Left lung (tissue), 10 donors: ENCODE results near the gene CRYBG2. TPM values are rescaled to one million over a fixed set of nuclear protein-coding genes. Genes with fewer than 3 reads are reported as not detected.

ENCODE experiments used
- ATAC-seq: fragments of 200-7000 bp; cut with Tn5 transposase; one replicate; pipeline ENCODE4 v1.9.1; 2020; ENCODE audit warnings: moderate library complexity
- DNase-seq, 4 donors: peaks; one replicate each; pipeline ENCODE4 v3.0.0-alpha.2; 2013 to 2020
- H3K27ac ChIP-seq, 2 donors: fragments of 200-600 bp; sonication (generic) in 1 of 2; one replicate each; pipeline versions ENCODE4 v1.5.0 to v1.8.0; 2020 to 2021
- H3K27me3 ChIP-seq, 2 donors: fragments of 200-600 bp; sonication (generic) in 1 of 2; one replicate each; pipeline versions ENCODE4 v1.5.0 to v1.8.0; 2020 to 2021
- H3K36me3 ChIP-seq, 2 donors: fragments of 200-600 bp; sonication (generic) in 1 of 2; one replicate each; pipeline versions ENCODE4 v1.5.0 to v1.8.0; 2020 to 2021
- H3K4me1 ChIP-seq, 2 donors: fragments of 200-600 bp; one replicate each; pipeline ENCODE4 v1.8.0; 2021
- H3K4me3 ChIP-seq, 2 donors: fragments of 200-600 bp; sonication (generic) in 1 of 2; one replicate each; pipeline versions ENCODE4 v1.5.0 to v1.8.0; 2020 to 2021; ENCODE audit warnings: mild to moderate bottlenecking in 1 of 2
- H3K9me3 ChIP-seq, 2 donors: fragments of 200-600 bp; sonication (generic) in 1 of 2; one replicate each; pipeline versions ENCODE4 v1.5.0 to v1.8.0; 2020 to 2021
- CTCF ChIP-seq, 2 donors: fragments of 200-600 bp; sonication (generic) in 1 of 2; IDR thresholded peaks; one replicate each; pipeline versions ENCODE4 v1.5.0 to v1.8.0; 2021; ENCODE audit warnings: antibody characterized with exemption in 2 of 2
- intact Hi-C, 2 donors: fragments of 100-400 bp; cut with DNase I; formaldehyde crosslinking; loops; one replicate each; pipeline versions ENCODE4 v1.11.2 to v1.14.2; 2022
- polyA plus RNA-seq, 6 donors: library from polyadenylated mRNA; unstranded; fragments of 120-200 nt; gene quantifications; one replicate each; pipeline ENCODE4 v1.2.1, GENCODE V29; 2013; ENCODE audit not compliant: insufficient read length in 6 of 6
- total RNA-seq, 2 donors: library from RNA; stranded (reverse); fragmentation: NEBNext Ultra II Directional; extraction: Animal tissue kit (Norgen Biotek cat#: 25700); gene quantifications; one replicate each; pipeline ENCODE4 v1.2.1, GENCODE V29; 2021
- donor health status: DM: no; HTN: yes; CAD: no.
- donor health status: DM: no; HTN: no; CAD: no.

CRYBG2 gene
- total and polyA plus RNA-seq, 8 donors, result 0.94 to 7.6 (median 1.7) TPM

GRCh38 chr1:26281971-26282370 is 72.0 kb downstream of the CRYBG2 start:
- no peak for ATAC-seq
- Histone ChIP-seq H3K4me1 (peaks cover 40 to 91% of the 10 kb centered on the region in 2 donors), H3K27me3 (no peaks in the 10 kb centered on the region), H3K4me3 (peak overlapping the region in 1 of 2 donors; percentile 98), H3K27ac (peak overlapping the region in 1 of 2 donors; percentile 98), H3K36me3 (peaks cover 0 to 36% of the 10 kb centered on the region in 2 donors), H3K9me3 (no peaks in the 10 kb centered on the region)
- no peak for TF ChIP-seq CTCF (IDR thresholded peaks at IDR 0.05)
- DNase-seq, result peak in 2 of 4 donors; percentile 51 to 85
- intact Hi-C loops, result loop anchor here in 1 of 2 donors (5.0 kb wide), 1 partner anchor 40 kb away; no protein-coding TSS in a partner anchor

GRCh38 chr1:26281091-26281958 is 72.6 kb downstream of the CRYBG2 start:
- Histone ChIP-seq H3K9me3 (no peaks in the 10 kb centered on the region), H3K36me3 (peaks cover 0 to 36% of the 10 kb centered on the region in 2 donors), H3K27me3 (no peaks in the 10 kb centered on the region), H3K4me3 (peak overlapping the region in 1 of 2 donors; percentile 98), H3K4me1 (peaks cover 46 to 91% of the 10 kb centered on the region in 2 donors), H3K27ac (peak overlapping the region; percentile 94 to 98)
- no peak for DNase-seq
- no peak for ATAC-seq
- TF ChIP-seq CTCF (IDR thresholded peaks at IDR 0.05), result no peak
- intact Hi-C loops, result loop anchor here in 1 of 2 donors (5.0 kb wide), 1 partner anchor 41 kb away; no protein-coding TSS in a partner anchor

- peak; percentile 0 for ATAC-seq
- Histone ChIP-seq H3K9me3 (no peaks in the 10 kb centered on the region), H3K36me3 (peaks cover 0 to 36% of the 10 kb centered on the region in 2 donors), H3K27ac (peak overlapping the region; percentile 94 to 98), H3K4me3 (peak overlapping the region; percentile 70 to 98), H3K4me1 (peaks cover 54 to 91% of the 10 kb centered on the region in 2 donors), H3K27me3 (no peaks in the 10 kb centered on the region)
- TF ChIP-seq CTCF (IDR thresholded peaks at IDR 0.05), result no peak
- peak in 1 of 4 donors; percentile 51 for DNase-seq
- intact Hi-C loops, result loop anchor here in 1 of 2 donors (5.0 kb wide), 1 partner anchor 42 kb away; no protein-coding TSS in a partner anchor
Measured at GRCh38 chr1:26280333-26281042, 73.4 kb downstream of the CRYBG2 start.

GRCh38 chr1:26279456-26280332 is 74.2 kb downstream of the CRYBG2 start, which contains the start of gene SH3BGRL3:
Gene SH3BGRL3, plus strand, starts transcription at chr1:26280086. Its CDS starts 70 bp downstream, at chr1:26280156.
- Histone ChIP-seq H3K4me3 (peak within 1 kb of the TSS; percentile 70 to 98), H3K4me1 (peaks cover 56 to 91% of the 10 kb centered on the region in 2 donors), H3K27ac (peak within 1 kb of the TSS; percentile 94 to 98), H3K9me3 (no peaks in the 10 kb centered on the region), H3K27me3 (no peaks in the 10 kb centered on the region), H3K36me3 (peaks cover 0 to 36% of the 10 kb centered on the region in 2 donors)
- intact Hi-C loops, result loop anchor here in 1 of 2 donors (5.0 kb wide), 1 partner anchor 43 kb away; no protein-coding TSS in a partner anchor
- peak in 1 of 2 donors; percentile 21 for TF ChIP-seq CTCF (IDR thresholded peaks at IDR 0.05)
- peak; percentile 85 for ATAC-seq
- peak; percentile 82 to 97 (median 90) for DNase-seq
